ENCODE results near the gene DYNC1LI2. TPM values are rescaled to one million over a fixed set of nuclear protein-coding genes. Genes with fewer than 3 reads are reported as not detected.

DYNC1LI2 gene
- total RNA-seq, 1 experiment from 2014 or later, result 94.2 TPM

- H3T11ph ChIP-seq (ENCODE audit: low read length), result no peak overlapping the region
- no peak overlapping the region for H3K27ac ChIP-seq (ENCODE audit: insufficient read length, low read depth, low read length)
- no peaks in the 10 kb centered on the region; the same call in 1 of the 2 replicates for H3K4me1 ChIP-seq (ENCODE audit: insufficient read depth, low read length)
- H3K9me3 ChIP-seq (ENCODE audit: control insufficient read depth, low read depth, low read length), result no peaks in the 10 kb centered on the region
- no peak overlapping the region for H3K4ac ChIP-seq (ENCODE audit: low read depth, low read length)
- TF ChIP-seq CTCF (conservative IDR thresholded peaks at IDR 0.05), result no peak
- H2AFZ ChIP-seq (ENCODE audit: low read length), result no peak overlapping the region
- WGBS (ENCODE audit: extremely low coverage, insufficient read length, low lambda C conversion rate), result no CpG with 5 or more reads among the region's 3 CpGs
- H4K8ac ChIP-seq (replicated peaks; ENCODE audit: insufficient read length, low read depth, low read length), result no peak overlapping the region
- peaks cover 5% of the 10 kb centered on the region for H4K20me1 ChIP-seq (ENCODE audit: control insufficient read depth, insufficient read depth, insufficient read length)
- H3K4me1 Mint-ChIP-seq, result peaks cover 13 to 17% of the 10 kb centered on the region in 2 experiments
- H3K9me3 Mint-ChIP-seq, result no peaks in the 10 kb centered on the region
- no peak overlapping the region for H2BK120ac ChIP-seq (ENCODE audit: low read depth, low read length, poor library complexity, severe bottlenecking)
- H2BK20ac ChIP-seq (ENCODE audit: low read depth, low read length, poor library complexity, severe bottlenecking), result no peak overlapping the region
- H3K4me3 Mint-ChIP-seq, result no peak overlapping the region
- peaks cover 15% of the 10 kb centered on the region for H3K27me3 Mint-ChIP-seq (ENCODE audit: low read depth)
- H3K18ac ChIP-seq (ENCODE audit: insufficient read length, low read depth, low read length), result no peak overlapping the region
- no peak overlapping the region for H4K5ac ChIP-seq (ENCODE audit: insufficient read length, low read depth, low read length)
- no peak for DNase-seq
- H3K27ac Mint-ChIP-seq, result no peak overlapping the region
- H3K14ac ChIP-seq (ENCODE audit: insufficient read depth, low read length), result no peak overlapping the region
- H3K9ac ChIP-seq (ENCODE audit: extremely low read depth, insufficient read length, low read length), result no peak overlapping the region
- no peak overlapping the region for H2BK15ac ChIP-seq (ENCODE audit: low read depth, low read length)
- H3K27me3 ChIP-seq (ENCODE audit: insufficient read depth, low read length), result no peaks in the 10 kb centered on the region
- no peak overlapping the region for H3K56ac ChIP-seq (ENCODE audit: insufficient read length, low read depth, low read length)
- H4K91ac ChIP-seq (ENCODE audit: insufficient read length, low read depth, low read length), result no peak overlapping the region
- no peak overlapping the region for H2BK5ac ChIP-seq (ENCODE audit: insufficient read length, low read length)
- no peak overlapping the region for H2BK12ac ChIP-seq (ENCODE audit: insufficient read length, low read depth, low read length)
- peaks cover 12% of the 10 kb centered on the region for H3K79me2 ChIP-seq (ENCODE audit: insufficient read depth, low read length)
- H3K23me2 ChIP-seq (ENCODE audit: insufficient read length, low read depth, low read length, poor library complexity, severe bottlenecking), result peaks cover 8% of the 10 kb centered on the region
- no peak overlapping the region for H3K4me2 ChIP-seq (ENCODE audit: insufficient read depth, insufficient read length, low read length)
- peaks cover 3 to 12% (median 11%) of the 10 kb centered on the region in 3 experiments for H3K36me3 Mint-ChIP-seq (ENCODE audit: insufficient read depth in 1 of 3, low read depth in 3 of 3)
- peaks cover 9% of the 10 kb centered on the region for H3K79me1 ChIP-seq (ENCODE audit: insufficient read depth, low read depth, low read length, poor library complexity, severe bottlenecking)
- no peak overlapping the region for H2AK5ac ChIP-seq (ENCODE audit: insufficient read length, low read length)
- no peak overlapping the region for H3K23ac ChIP-seq (ENCODE audit: insufficient read length, low read depth, low read length)
These were observed 3.4 kb upstream of the DYNC1LI2 start for GRCh38 chr16:66754819-66755218.
